GM19238 (cell line): ENCODE results near the gene RELN.
"Not testable (repeated sequence)": the region's sequence is repeated elsewhere in the genome, so short reads cannot be mapped to it uniquely, and the experiment has no call there.

ENCODE experiments used
- DNase-seq: peaks from one replicate; pipeline ENCODE4 v3.0.0; 2011; ENCODE audit warnings: low spot score; ENCODE audit not compliant: insufficient read length

The RELN gene

GRCh38 chr7:103854611-103855010, 134.8 kb downstream of the RELN start:
- no peak for DNase-seq

DNA sequence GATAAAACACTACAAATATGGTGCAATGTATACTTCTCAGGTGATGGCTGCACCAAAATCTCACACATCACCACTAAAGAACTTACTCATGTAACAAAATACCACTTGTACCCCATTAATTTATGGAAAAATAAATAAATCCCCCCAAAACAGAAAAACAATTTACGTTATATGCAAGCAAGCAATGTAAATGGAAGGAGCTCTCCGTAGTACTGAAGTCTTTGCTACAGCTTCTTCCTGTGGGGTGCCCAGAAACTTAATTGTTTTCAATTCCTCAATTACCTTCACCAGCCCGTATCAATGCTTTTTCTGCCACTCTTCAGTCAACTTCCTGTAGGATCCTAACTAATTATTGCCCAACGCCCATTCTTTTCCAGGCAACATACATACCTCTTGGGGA, 138.1 kb downstream of the RELN start:
- no peak for DNase-seq

DNA sequence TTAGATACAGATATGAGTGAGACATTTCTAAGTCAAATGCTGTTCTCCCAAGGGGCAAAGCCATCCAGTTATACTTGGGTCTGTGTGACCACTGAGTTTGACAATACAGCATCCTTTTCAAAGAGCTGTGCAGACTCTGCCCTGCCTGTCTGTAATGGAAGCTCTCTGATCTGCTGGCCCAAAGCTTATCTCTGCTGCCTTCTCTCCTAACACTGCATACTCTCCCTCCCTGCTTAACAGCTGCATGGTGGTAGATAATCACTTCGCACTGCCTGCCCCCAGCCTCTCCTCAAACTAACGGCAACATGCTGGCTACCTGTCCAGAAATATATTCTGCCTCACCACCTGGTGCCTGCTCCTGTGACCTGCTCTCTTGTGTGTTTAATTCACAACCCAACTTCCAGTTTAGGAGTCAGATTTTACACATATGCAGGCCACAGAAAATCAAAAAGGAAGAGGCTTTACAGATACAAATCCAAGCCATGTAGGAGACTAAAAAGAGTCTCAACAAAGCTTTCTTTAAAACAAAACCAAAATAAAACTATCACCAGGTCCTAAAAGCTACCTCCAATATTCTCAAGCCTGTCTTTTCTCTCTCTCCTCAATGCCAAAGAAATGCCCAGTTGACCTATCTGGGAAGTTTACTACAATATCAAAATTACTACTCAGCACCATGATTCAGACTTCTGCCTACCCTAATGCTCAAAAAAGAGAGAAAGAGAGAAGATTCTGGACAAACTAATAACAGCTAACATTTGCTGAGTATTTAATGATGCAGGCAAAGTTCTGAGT, 145.6 kb downstream of the RELN start:
- no peak for DNase-seq

GRCh38 chr7:103833401-103833800, 156.1 kb downstream of the RELN start:
- DNase-seq: no peak

GRCh38 chr7:103832438-103832837, 157.0 kb downstream of the RELN start:
- no peak for DNase-seq

DNA sequence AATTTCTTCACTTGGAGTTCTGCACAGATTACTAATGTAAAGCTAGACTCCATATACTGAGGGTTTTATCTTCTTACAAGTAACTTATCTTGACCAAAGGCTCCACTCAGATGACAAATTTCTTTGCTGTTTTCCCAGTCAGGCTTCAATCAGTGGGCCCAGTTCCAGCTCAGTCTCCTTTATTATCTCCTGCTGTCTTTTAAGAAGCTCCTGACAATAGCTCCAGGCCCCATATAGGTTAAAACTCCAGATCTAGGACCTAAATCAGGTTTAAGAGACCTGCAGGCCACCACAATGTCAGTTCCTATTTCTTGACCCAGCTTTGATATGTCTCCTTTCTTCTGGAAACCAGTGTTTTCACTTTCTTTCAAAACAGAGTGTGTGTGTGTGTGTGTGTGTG, 165.2 kb downstream of the RELN start:
- no peak for DNase-seq

DNA sequence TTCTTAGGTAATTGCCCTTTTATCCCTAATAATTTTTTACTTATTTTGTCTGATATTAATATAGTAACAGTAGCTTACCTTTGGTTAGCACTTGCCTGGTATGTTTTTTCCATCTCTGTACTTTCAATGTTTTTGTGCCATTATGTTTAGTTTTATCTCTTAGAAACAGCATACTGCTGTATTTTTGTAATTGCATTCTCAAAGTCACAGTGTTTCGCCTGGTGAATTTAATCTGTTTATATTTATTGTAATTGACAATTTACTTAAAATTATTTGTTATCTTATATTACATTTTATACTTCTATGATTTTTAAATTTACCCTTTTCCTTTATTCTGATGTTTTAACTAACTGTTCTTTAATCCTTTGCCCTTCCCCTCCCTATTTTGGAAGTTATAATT, 166.4 kb downstream of the RELN start:
- no peak for DNase-seq

- no peak for DNase-seq
Observed at GRCh38 chr7:103821092-103821491, 168.4 kb downstream of the RELN start.

DNA sequence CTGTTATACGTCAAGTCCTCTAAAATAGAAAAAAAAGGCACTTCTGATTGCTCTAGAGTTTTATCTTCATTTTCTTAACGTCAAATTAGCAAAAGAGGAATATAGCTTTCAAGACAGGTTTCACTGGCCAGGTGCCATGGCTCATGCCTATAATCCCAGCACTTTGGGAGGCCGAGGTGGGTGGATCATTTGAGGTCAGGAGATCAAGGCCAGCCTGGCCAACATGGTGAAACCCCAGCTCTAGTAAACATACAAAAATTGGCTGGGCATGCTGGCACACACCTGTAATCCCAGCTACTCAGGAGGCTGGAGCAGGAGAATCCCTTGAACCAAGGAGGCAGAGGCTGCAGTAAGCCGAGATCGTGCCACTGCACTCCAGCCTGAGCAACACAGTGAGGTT, 173.5 kb downstream of the RELN start:
- not testable (repeated sequence) for DNase-seq

GRCh38 chr7:103813970-103814369, 175.5 kb downstream of the RELN start:
- no peak for DNase-seq

DNA sequence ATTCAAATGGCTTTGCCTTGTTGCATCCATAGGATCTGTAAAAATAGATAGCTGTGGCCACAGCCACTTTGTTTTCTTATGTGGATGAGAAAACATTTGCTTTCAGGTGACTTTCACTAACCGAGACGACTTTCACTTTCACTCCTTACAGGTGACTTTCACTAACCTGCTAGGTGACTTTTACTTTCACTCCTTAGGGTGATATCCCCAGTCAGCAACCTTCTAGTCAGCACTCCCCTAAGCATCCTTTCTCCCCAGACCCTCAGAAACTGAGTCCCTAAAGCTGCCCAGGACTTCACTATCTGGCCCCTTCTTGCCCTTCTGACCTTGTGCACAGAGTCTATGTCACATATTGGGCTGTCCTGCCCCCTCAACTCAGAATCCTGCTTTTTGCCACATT, 177.5 kb downstream of the RELN start:
- no peak for DNase-seq

DNA sequence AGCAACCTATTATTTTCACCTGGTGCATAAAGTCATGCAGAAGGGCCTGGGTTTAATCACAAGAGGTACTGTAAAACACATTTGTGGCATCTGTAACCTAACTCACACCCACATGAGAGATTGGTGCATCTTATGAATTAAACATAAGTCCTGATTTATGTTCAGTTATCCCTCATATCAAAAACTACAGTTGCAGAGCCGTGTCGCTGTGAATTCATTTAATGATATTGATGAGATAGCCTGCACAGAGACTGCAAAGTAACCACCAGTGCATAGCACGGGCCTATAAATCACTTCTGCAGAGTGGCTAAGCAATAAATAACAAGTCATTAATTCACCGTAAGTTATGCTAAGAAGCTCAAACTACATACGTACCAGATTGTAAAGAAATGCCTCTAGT, 178.2 kb downstream of the RELN start:
- DNase-seq: no peak

- DNase-seq: no peak
Observed at GRCh38 chr7:103810112-103810744, 179.2 kb downstream of the RELN start.

GRCh38 chr7:103809229-103809994, 180.0 kb downstream of the RELN start:
- DNase-seq: no peak

GRCh38 chr7:103805346-103805745, 184.1 kb downstream of the RELN start:
- DNase-seq: no peak

DNA sequence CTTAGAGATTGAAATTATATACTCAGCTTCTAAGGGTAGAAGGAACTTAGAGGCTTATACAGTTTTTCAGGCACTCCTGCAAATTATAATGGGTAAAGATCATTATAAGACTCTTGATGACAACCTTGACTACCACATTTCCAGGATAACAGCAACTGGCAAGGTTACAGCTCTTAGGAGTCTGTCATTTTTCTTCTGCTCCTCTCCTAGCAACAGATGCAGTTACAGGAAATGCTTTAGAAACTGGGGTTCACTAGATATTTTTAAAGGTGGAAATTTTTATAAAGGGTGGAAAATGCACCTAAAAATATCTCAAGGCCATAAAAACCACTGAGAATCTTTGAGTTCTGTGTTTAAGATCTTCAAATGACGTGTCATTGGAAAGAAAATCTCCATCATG, 185.8 kb downstream of the RELN start:
- DNase-seq: no peak

DNA sequence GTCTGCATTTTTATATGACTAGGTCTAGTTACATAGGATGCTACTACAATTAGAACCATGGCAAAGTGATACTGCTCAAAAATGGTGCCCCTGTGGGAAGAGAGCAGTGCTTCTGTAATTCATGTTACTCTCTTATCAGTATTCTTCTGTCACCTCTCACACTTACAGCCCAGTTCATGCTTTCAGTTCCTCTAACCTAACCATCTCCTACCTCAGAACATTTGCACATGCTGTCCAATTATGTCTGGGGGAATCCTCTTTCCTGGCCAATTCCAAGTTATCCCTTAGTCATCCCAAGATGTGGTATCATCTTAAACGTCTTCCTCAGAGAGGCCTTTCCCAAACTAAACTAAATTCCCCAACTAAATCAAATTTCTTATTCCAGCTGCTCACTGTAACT, 190.2 kb downstream of the RELN start:
- DNase-seq: no peak

GRCh38 chr7:103797647-103798307, 191.7 kb downstream of the RELN start:
- no peak for DNase-seq

DNA sequence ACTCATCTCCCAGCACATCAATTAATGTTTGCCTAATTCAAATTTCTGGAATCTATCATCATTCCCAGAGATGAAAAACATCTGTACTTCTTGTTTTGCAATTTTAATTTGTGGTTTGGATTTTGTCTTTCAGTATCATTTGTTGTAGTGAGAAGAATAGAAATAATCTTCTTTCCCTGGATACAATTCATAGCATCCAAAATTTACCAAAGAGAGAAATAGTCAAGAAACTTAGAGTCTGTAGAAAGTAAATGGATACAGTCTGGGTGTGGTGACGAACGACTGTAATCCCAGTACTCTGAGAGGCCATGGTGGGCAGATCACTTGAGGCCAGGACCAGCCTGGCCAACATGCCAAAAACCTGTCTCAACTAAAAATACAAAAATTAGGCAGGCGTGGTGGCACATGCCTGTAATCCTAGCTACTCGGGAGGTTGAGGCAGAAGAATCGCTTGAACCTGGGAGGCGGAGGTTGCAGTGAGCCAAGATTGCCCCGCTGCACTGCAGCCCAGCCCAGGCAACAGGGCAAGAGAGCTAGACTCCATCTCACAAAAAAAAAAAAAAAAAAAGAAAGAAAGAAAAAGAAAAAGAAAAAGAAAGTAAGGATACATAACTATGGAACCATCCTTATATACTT, 193.0 kb downstream of the RELN start:
- DNase-seq: no peak

GRCh38 chr7:103795787-103796186, 193.7 kb downstream of the RELN start:
- DNase-seq: no peak

- no peak for DNase-seq
Observed at GRCh38 chr7:103795107-103795506, 194.4 kb downstream of the RELN start.
